NCI-H748 (cell line): ENCODE data around the gene APRT.

Source experiments
- DNase-seq: peaks from one replicate; lab custom pipeline; 2025; ENCODE audit not compliant: unreplicated experiment; lab: John Stamatoyannopoulos, UW

Gene APRT

DNA sequence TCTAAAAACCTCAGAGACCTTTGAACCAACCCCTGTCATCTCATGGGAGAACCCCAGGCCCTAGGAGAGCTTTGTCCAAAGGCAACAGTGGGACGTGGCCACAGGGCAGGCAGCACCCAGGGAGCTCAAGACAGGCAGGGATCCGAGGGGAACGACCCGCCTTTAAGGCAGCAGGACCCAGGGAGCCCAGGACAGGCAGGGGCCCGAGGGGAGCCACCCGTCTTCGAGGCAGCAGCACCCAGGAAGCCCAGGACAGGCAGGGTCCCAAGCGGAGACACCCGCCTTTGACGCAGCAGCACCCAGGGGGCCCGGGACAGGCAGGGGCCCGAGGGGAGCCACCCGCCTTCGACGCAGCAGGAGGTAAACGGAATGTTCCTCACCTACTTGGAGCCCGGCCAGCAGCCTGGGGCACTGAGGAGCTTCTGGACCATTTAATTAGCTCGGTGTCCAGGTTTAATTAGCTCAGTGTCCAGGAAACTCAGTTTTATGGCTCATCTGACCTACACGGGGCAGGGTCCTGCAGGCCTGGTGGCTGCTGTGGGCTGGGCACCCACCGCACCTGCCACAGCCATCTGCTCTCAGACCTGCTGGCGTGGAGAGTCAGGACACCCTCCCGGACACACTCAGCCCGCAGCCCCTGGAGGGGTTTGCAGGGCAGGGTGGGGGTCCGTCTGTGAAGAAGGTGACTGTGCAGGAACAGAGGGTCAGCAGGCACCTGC is 51.1 kb downstream of the APRT start:
- no peak for DNase-seq

DNA sequence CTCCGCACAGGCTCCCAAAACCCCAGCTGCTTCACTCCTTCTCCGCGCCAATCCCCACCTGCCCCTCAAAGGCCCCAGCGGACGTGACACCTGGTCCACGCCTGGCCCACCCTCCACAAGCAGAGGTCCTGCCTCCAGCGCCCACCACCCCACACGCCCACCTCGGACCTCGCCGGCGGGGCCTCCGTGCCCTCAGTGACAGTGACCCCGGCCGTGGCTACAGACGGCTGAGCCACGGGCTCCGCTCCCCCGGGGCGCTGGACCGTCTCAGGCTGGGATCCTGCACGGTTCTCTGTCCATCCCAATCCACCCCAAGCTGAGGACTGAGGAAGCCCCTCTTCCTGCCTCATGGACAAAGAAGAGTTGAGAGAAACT is 51.8 kb downstream of the APRT start:
- no peak for DNase-seq
